ENCODE measurements around the gene LNP1. TPM values are rescaled to one million over a fixed set of nuclear protein-coding genes. Genes with fewer than 3 reads are reported as not detected.

Gene LNP1
- total RNA-seq, 1 donor from 2014 or later = 2.6 TPM

- Mint-ChIP-seq H3K4me3 (ENCODE audit: unreplicated experiment) (no peak overlapping the region), H3K9me3 (ENCODE audit: unreplicated experiment) (peaks cover 8% of the 10 kb centered on the region), H3K4me1 (ENCODE audit: low read depth, unreplicated experiment) (peaks cover 9% of the 10 kb centered on the region), H3K27ac (ENCODE audit: unreplicated experiment) (no peak overlapping the region), H3K36me3 (ENCODE audit: low read depth, unreplicated experiment) (peaks cover 25% of the 10 kb centered on the region), H3K27me3 (ENCODE audit: low read depth, unreplicated experiment) (no peaks in the 10 kb centered on the region)
- Histone ChIP-seq H3K36me3 (ENCODE audit: insufficient read depth, low read length) (peaks cover 44% of the 10 kb centered on the region), H3K27ac (ENCODE audit: low read depth, low read length) (no peak overlapping the region), H3K9me3 (ENCODE audit: insufficient read depth, low read depth, low read length) (no peaks in the 10 kb centered on the region), H3K4me1 (ENCODE audit: insufficient read depth, low read length) (no peaks in the 10 kb centered on the region), H3K79me2 (ENCODE audit: insufficient read depth, low read length) (no peaks in the 10 kb centered on the region), H2AFZ (ENCODE audit: low read depth, low read length) (no peak overlapping the region), H3K4me3 (ENCODE audit: insufficient read depth, low read depth, low read length) (no peak overlapping the region), H3K9ac (ENCODE audit: low read length) (no peak overlapping the region), H3K4me2 (ENCODE audit: low read length) (no peak overlapping the region), H3K27me3 (ENCODE audit: insufficient read depth, low read length) (no peaks in the 10 kb centered on the region), H4K20me1 (ENCODE audit: insufficient read depth, low read length) (peaks cover 5% of the 10 kb centered on the region)
- DNase-seq (ENCODE audit: low read depth) (peak; percentile 71), FAIRE-seq (no peak)
- TF ChIP-seq CTCF (IDR thresholded peaks at IDR 0.05; ENCODE audit: insufficient read depth, low read depth, low read length) = no peak
- TF ChIP-seq EZH2 (IDR thresholded peaks at IDR 0.05; ENCODE audit: insufficient read depth, low read length) = no peak
These were observed 46.5 kb upstream of the LNP1 start for GRCh38 chr3:100354850-100355249.

- no peak overlapping the region for H3K4me3 ChIP-seq (ENCODE audit: insufficient read depth, low read depth, low read length)
- no peaks in the 10 kb centered on the region for H3K4me1 ChIP-seq (ENCODE audit: insufficient read depth, low read length)
- H3K4me1 Mint-ChIP-seq (ENCODE audit: low read depth, unreplicated experiment) = peaks cover under 1% of the 10 kb centered on the region
- no peak overlapping the region for H3K4me2 ChIP-seq (ENCODE audit: low read length)
- peaks cover 3% of the 10 kb centered on the region for H3K9me3 Mint-ChIP-seq (ENCODE audit: unreplicated experiment)
- H3K9ac ChIP-seq (ENCODE audit: low read length) = no peak overlapping the region
- H3K9me3 ChIP-seq (ENCODE audit: insufficient read depth, low read depth, low read length) = no peaks in the 10 kb centered on the region
- peaks cover 30% of the 10 kb centered on the region for H3K36me3 Mint-ChIP-seq (ENCODE audit: low read depth, unreplicated experiment)
- no peak overlapping the region for H3K4me3 Mint-ChIP-seq (ENCODE audit: unreplicated experiment)
- no peaks in the 10 kb centered on the region for H3K79me2 ChIP-seq (ENCODE audit: insufficient read depth, low read length)
- no peak for DNase-seq (ENCODE audit: low read depth)
- no peak for FAIRE-seq
- no peak overlapping the region for H2AFZ ChIP-seq (ENCODE audit: low read depth, low read length)
- no peak overlapping the region for H3K27ac ChIP-seq (ENCODE audit: low read depth, low read length)
- peaks cover 5% of the 10 kb centered on the region for H4K20me1 ChIP-seq (ENCODE audit: insufficient read depth, low read length)
- H3K27me3 ChIP-seq (ENCODE audit: insufficient read depth, low read length) = no peaks in the 10 kb centered on the region
- TF ChIP-seq CTCF (IDR thresholded peaks at IDR 0.05; ENCODE audit: insufficient read depth, low read depth, low read length) (no peak), EZH2 (IDR thresholded peaks at IDR 0.05; ENCODE audit: insufficient read depth, low read length) (no peak)
- peaks cover 34% of the 10 kb centered on the region for H3K36me3 ChIP-seq (ENCODE audit: insufficient read depth, low read length)
- no peak overlapping the region for H3K27ac Mint-ChIP-seq (ENCODE audit: unreplicated experiment)
- H3K27me3 Mint-ChIP-seq (ENCODE audit: low read depth, unreplicated experiment) = no peaks in the 10 kb centered on the region
These were observed 42.9 kb upstream of the LNP1 start for GRCh38 chr3:100358413-100358812.

GRCh38 chr3:100359035-100359434 lies 42.3 kb upstream of the LNP1 start:
- H3K4me1 ChIP-seq (ENCODE audit: insufficient read depth, low read length) = no peaks in the 10 kb centered on the region
- H2AFZ ChIP-seq (ENCODE audit: low read depth, low read length) = no peak overlapping the region
- no peak overlapping the region for H3K9ac ChIP-seq (ENCODE audit: low read length)
- Mint-ChIP-seq H3K9me3 (ENCODE audit: unreplicated experiment) (peaks cover 3% of the 10 kb centered on the region), H3K36me3 (ENCODE audit: low read depth, unreplicated experiment) (peaks cover 28% of the 10 kb centered on the region), H3K4me1 (ENCODE audit: low read depth, unreplicated experiment) (no peaks in the 10 kb centered on the region), H3K4me3 (ENCODE audit: unreplicated experiment) (no peak overlapping the region), H3K27ac (ENCODE audit: unreplicated experiment) (no peak overlapping the region), H3K27me3 (ENCODE audit: low read depth, unreplicated experiment) (no peaks in the 10 kb centered on the region)
- no peaks in the 10 kb centered on the region for H3K9me3 ChIP-seq (ENCODE audit: insufficient read depth, low read depth, low read length)
- H3K4me3 ChIP-seq (ENCODE audit: insufficient read depth, low read depth, low read length) = no peak overlapping the region
- H3K36me3 ChIP-seq (ENCODE audit: insufficient read depth, low read length) = peaks cover 37% of the 10 kb centered on the region
- DNase-seq (ENCODE audit: low read depth) = no peak
- H3K27me3 ChIP-seq (ENCODE audit: insufficient read depth, low read length) = no peaks in the 10 kb centered on the region
- H3K27ac ChIP-seq (ENCODE audit: low read depth, low read length) = no peak overlapping the region
- peaks cover 5% of the 10 kb centered on the region for H4K20me1 ChIP-seq (ENCODE audit: insufficient read depth, low read length)
- FAIRE-seq = no peak
- no peak overlapping the region for H3K4me2 ChIP-seq (ENCODE audit: low read length)
- TF ChIP-seq CTCF (IDR thresholded peaks at IDR 0.05; ENCODE audit: insufficient read depth, low read depth, low read length) (no peak), EZH2 (IDR thresholded peaks at IDR 0.05; ENCODE audit: insufficient read depth, low read length) (no peak)
- no peaks in the 10 kb centered on the region for H3K79me2 ChIP-seq (ENCODE audit: insufficient read depth, low read length)

All from astrocyte (in vitro differentiated cells and primary cell).